HepG2 (cell line): ENCODE measurements around the gene MLLT1. TPM values are rescaled to one million over a fixed set of nuclear protein-coding genes. Genes with fewer than 3 reads are reported as not detected.

Source experiments
- ATAC-seq: fragments of 200-7000 bp; cut with Tn5 transposase; 3 replicates; pipeline ENCODE4 v1.9.1; 2020; ENCODE audit warnings: mild to moderate bottlenecking, moderate library complexity
- BruUV-seq: library from RNA; stranded (reverse); fragments of 400-500 nt; replicated peaks from 2 replicates; lab custom pipeline; 2021; lab: Mats Ljungman, UMichigan
- CTCF ChIA-PET: fragments of 300-600 bp; formaldehyde crosslinking; extraction: SDS; loops from one replicate; lab custom pipeline; 2021; ENCODE audit warnings: low total read pairs, inconsistent platforms, low intra/inter-chr PET ratio; lab: Yijun Ruan, JAX
- POLR2A ChIA-PET: fragments of 350-600 bp; sonication (Branson Sonifier 250); formaldehyde crosslinking; loops from one replicate; lab custom pipeline; 2020; ENCODE audit warnings: antibody characterized with exemption, inconsistent platforms; lab: Yijun Ruan, JAX
- DNase-seq: peaks from one replicate; pipeline ENCODE4 v3.0.0-alpha.2; 2015; ENCODE audit warnings: low spot score
- FAIRE-seq: peaks from 3 replicates; lab custom pipeline; 2011; peaks lifted over from hg19 to GRCh38; lab: Jason Lieb, UNC
- H2AFZ ChIP-seq: one replicate; pipeline ENCODE4 v1.6.1; 2011; ENCODE audit warnings: low read length, inconsistent platforms
- H3K27ac ChIP-seq: fragments of 300-600 bp; 3 replicates; pipeline ENCODE4 v1.8.0; 2011; ENCODE audit warnings: mixed run types, mild to moderate bottlenecking, mixed read lengths, low read length, inconsistent platforms; ENCODE audit not compliant: insufficient read depth; ENCODE audit errors: extremely low read length
- H3K27me3 ChIP-seq, 2 experiments: fragments of 200-600 bp in 1 of 2; 2 replicates in 1 of 2; 3 replicates in 1 of 2; pipeline versions ENCODE4 v1.6.0 to v1.8.0; 2011; ENCODE audit warnings: low read length in 2 of 2, mild to moderate bottlenecking in 2 of 2, moderate library complexity in 2 of 2, inconsistent platforms in 1 of 2; ENCODE audit not compliant: insufficient read depth in 2 of 2, control insufficient read depth in 1 of 2
- H3K36me3 ChIP-seq, 2 experiments: fragments of 200-600 bp in 1 of 2; replicated peaks in 1 of 2; 2 replicates in 1 of 2; 3 replicates in 1 of 2; pipeline versions ENCODE4 v1.5.1 to v1.8.0; 2011; ENCODE audit warnings: low read length in 2 of 2, inconsistent platforms in 1 of 2; ENCODE audit not compliant: insufficient read depth in 2 of 2, control insufficient read depth in 1 of 2
- H3K4me1 ChIP-seq: 2 replicates; pipeline ENCODE4 v1.5.1; 2012; ENCODE audit warnings: low read length, inconsistent platforms; ENCODE audit not compliant: insufficient read depth
- H3K4me2 ChIP-seq: 2 replicates; pipeline ENCODE4 v1.6.0; 2011; ENCODE audit warnings: low read depth, low read length, inconsistent platforms
- H3K4me3 ChIP-seq, 3 experiments: fragments of 200-600 bp in 1 of 3; sonication (generic), shearing (Covaris generic) in 1 of 3; replicated peaks in 1 of 3; 2 replicates each; pipeline ENCODE4 v1.5.1; 2011 to 2016; ENCODE audit warnings: low read length in 3 of 3, inconsistent platforms in 2 of 3, low read depth in 2 of 3, mild to moderate bottlenecking in 2 of 3, control low read depth in 1 of 3, mixed read lengths in 1 of 3; ENCODE audit not compliant: insufficient read depth in 1 of 3
- H3K79me2 ChIP-seq: one replicate; pipeline ENCODE4 v1.6.1; 2011; ENCODE audit warnings: low read length, inconsistent platforms; ENCODE audit not compliant: insufficient read depth
- H3K9ac ChIP-seq: 2 replicates; pipeline ENCODE4 v1.6.0; 2011; ENCODE audit warnings: mild to moderate bottlenecking, low read depth, low read length, inconsistent platforms; ENCODE audit not compliant: insufficient read depth
- H3K9me3 ChIP-seq: 2 replicates; pipeline ENCODE4 v1.5.1; 2012; ENCODE audit warnings: mild to moderate bottlenecking, low read length
- H4K20me1 ChIP-seq: 2 replicates; pipeline ENCODE4 v1.6.0; 2011; ENCODE audit warnings: inconsistent platforms, mild to moderate bottlenecking, low read length, moderate library complexity; ENCODE audit not compliant: insufficient read depth
- ARNT ChIP-seq: fragments of 450-650 bp; IDR thresholded peaks from 2 replicates; pipeline ENCODE4 v1.6.1; 2017
- ATRX ChIP-seq: sonication (generic); formaldehyde crosslinking; IDR thresholded peaks from 2 replicates; pipeline ENCODE4 v1.4.0; 2020; ENCODE audit warnings: missing genetic modification reagents, borderline replicate concordance
- CC2D1A ChIP-seq: sonication (generic); formaldehyde crosslinking; IDR thresholded peaks from 2 replicates; pipeline ENCODE4 v1.8.1; 2023; ENCODE audit warnings: mild to moderate bottlenecking, missing genetic modification reagents
- CHD2 ChIP-seq: IDR thresholded peaks from 2 replicates; pipeline ENCODE4 v1.6.1; 2011; ENCODE audit warnings: low read depth, low read length, improper control_type of control experiment
- FOXM1 ChIP-seq: sonication (generic); formaldehyde crosslinking; IDR thresholded peaks from 2 replicates; pipeline ENCODE4 v1.5.0; 2020; ENCODE audit warnings: missing genetic modification reagents
- GFI1 ChIP-seq: sonication (generic); formaldehyde crosslinking; IDR thresholded peaks from 2 replicates; pipeline ENCODE4 v1.5.0; 2020; ENCODE audit warnings: missing genetic modification reagents, mild to moderate bottlenecking, borderline replicate concordance
- HOXA3 ChIP-seq: sonication (generic); formaldehyde crosslinking; IDR thresholded peaks from 2 replicates; pipeline ENCODE4 v1.5.0; 2020; ENCODE audit warnings: missing genetic modification reagents
- ISX ChIP-seq: sonication (generic); formaldehyde crosslinking; conservative IDR thresholded peaks from 2 replicates; pipeline ENCODE4 v1.5.0; 2020; ENCODE audit warnings: missing genetic modification reagents
- JUNB ChIP-seq: sonication (generic); formaldehyde crosslinking; IDR thresholded peaks from 2 replicates; pipeline ENCODE4 v1.8.0; 2022; ENCODE audit warnings: missing genetic modification reagents, mild to moderate bottlenecking, borderline replicate concordance
- RFX3 ChIP-seq: IDR thresholded peaks from 2 replicates; pipeline ENCODE4 v1.6.1; 2016; ENCODE audit warnings: missing biosample characterization, missing genetic modification reagents
- SCMH1 ChIP-seq: sonication (generic); formaldehyde crosslinking; IDR thresholded peaks from 2 replicates; pipeline ENCODE4 v1.9.0; 2021; ENCODE audit warnings: missing genetic modification reagents, mild to moderate bottlenecking, borderline replicate concordance
- SP140L ChIP-seq: sonication (generic); formaldehyde crosslinking; IDR thresholded peaks from 2 replicates; pipeline ENCODE4 v1.4.0; 2020; ENCODE audit warnings: missing genetic modification reagents, borderline replicate concordance
- THAP8 ChIP-seq: sonication (generic); formaldehyde crosslinking; IDR thresholded peaks from 2 replicates; pipeline ENCODE4 v1.5.1; 2020; ENCODE audit warnings: missing genetic modification reagents, mild to moderate bottlenecking, borderline replicate concordance
- ZNF530 ChIP-seq: sonication (generic); formaldehyde crosslinking; IDR thresholded peaks from 2 replicates; pipeline ENCODE4 v1.5.0; 2020; ENCODE audit warnings: low read depth, mild to moderate bottlenecking, missing genetic modification reagents
- ZNF549 ChIP-seq: sonication (generic); formaldehyde crosslinking; IDR thresholded peaks from 2 replicates; pipeline ENCODE4 v1.5.0; 2020; ENCODE audit warnings: missing genetic modification reagents
- ZNF562 ChIP-seq: sonication (generic); formaldehyde crosslinking; IDR thresholded peaks from 2 replicates; pipeline ENCODE4 v1.8.0; 2022; ENCODE audit warnings: missing genetic modification reagents, borderline replicate concordance
- ZSCAN22 ChIP-seq: sonication (generic); formaldehyde crosslinking; IDR thresholded peaks from 2 replicates; pipeline ENCODE4 v1.4.0; 2020; ENCODE audit warnings: mild to moderate bottlenecking, missing genetic modification reagents
- WGBS: methylation state at CpG from one replicate; pipeline ENCODE4 v1.1.6; 2017; ENCODE audit warnings: low lambda C conversion rate; 5-methylcytosine and 5-hydroxymethylcytosine counted together
- in situ Hi-C: cut with HindIII; loops from 2 replicates; pipeline ENCODE4 v1.10.0; 2017; ENCODE audit warnings: low pct_unique_long_range_greater_than_20kb; ENCODE audit not compliant: extremely low pct_ligation_motif_present
- intact Hi-C: fragments of 100-400 bp; cut with micrococcal nuclease; formaldehyde crosslinking; loops from one replicate; pipeline ENCODE4 v1.10.0; 2022; ENCODE audit not compliant: unreplicated experiment
- polyA plus RNA-seq, 8 experiments: library from polyadenylated mRNA; depleted of rRNA in 3 of 8; stranded (reverse) in 7 of 8; unstranded in 1 of 8; fragments of >200 nt; fragmentation: Illumina TruSeq in 4 of 8; extraction: Trizol in 4 of 8; gene quantifications; 2 replicates each; pipeline versions ENCODE4 v1.2.1 to v1.2.3, GENCODE V29; 2011 to 2016; ENCODE audit warnings: low read depth in 4 of 8, missing spikeins in 1 of 8, mixed read lengths in 1 of 8; ENCODE audit not compliant: insufficient read depth in 1 of 8
- total RNA-seq, 5 experiments: library from RNA; depleted of rRNA; stranded (reverse); fragments of >200 nt; fragmentation: Illumina TruSeq; extraction: Trizol; gene quantifications; 2 replicates each; pipeline ENCODE4 v1.2.3, GENCODE V29; 2016; ENCODE audit warnings: low read depth in 1 of 5
- TF ChIP-seq, protein P1 (sequence below): sonication (generic); formaldehyde crosslinking; IDR thresholded peaks from 2 replicates; pipeline ENCODE4 v1.4.0; 2020; ENCODE audit warnings: mild to moderate bottlenecking, missing genetic modification reagents
- TF ChIP-seq, protein P2 (sequence below), 2 experiments: sonication (generic) in 1 of 2; formaldehyde crosslinking in 1 of 2; IDR thresholded peaks; 2 replicates each; pipeline versions ENCODE4 v1.5.1 to v1.6.1; 2011 to 2020; ENCODE audit warnings: borderline replicate concordance in 1 of 2, low read depth in 1 of 2, low read length in 1 of 2, mild to moderate bottlenecking in 1 of 2, missing genetic modification reagents in 1 of 2, moderate library complexity in 1 of 2
- TF ChIP-seq, protein P3 (sequence below): sonication (generic); formaldehyde crosslinking; IDR thresholded peaks from 2 replicates; pipeline ENCODE4 v1.4.0; 2020; ENCODE audit warnings: missing genetic modification reagents; ENCODE audit errors: not compliant biosample characterization

The MLLT1 gene
- total and polyA plus RNA-seq, 2 of the 13 experiments (the other 11 are each of a cell fraction or from before 2014, with no cell fraction given): 11.7 to 12.2 TPM

DNA sequence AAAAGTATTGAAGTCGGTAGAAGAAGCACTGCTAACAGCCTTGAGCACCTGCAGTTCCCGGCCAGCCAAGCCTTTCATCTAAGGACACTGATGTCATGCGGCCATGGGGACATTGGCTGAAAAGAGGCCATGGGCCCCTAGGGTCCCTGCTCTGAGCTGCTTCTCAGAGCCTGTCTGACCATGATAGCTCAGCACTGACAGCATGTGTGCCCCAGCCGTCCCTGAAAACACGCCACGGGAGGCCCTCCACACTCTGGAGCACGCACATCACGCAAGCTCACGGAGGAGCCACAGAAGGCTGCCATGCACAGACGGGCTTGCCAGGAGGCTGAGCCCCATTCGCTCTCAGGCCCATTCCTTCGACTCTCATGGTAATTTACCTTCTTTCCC is 51.8 kb downstream of the MLLT1 start (continued):
- TF ChIP-seq GFI1 (CRISPR knock-in tag): no peak
- no peak for TF ChIP-seq SCMH1 (CRISPR knock-in tag)
- no peak for TF ChIP-seq FOXM1
- TF ChIP-seq, protein P1, sequence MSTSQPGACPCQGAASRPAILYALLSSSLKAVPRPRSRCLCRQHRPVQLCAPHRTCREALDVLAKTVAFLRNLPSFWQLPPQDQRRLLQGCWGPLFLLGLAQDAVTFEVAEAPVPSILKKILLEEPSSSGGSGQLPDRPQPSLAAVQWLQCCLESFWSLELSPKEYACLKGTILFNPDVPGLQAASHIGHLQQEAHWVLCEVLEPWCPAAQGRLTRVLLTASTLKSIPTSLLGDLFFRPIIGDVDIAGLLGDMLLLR (CRISPR knock-in tag): no peak

GRCh38 chr19:6227156-6227935 is 52.4 kb downstream of the MLLT1 start:
- H3K36me3 ChIP-seq: peaks cover 21 to 47% of the 10 kb centered on the region in 2 experiments; a peak in 4 of 5 replicates
- no peak overlapping the region for H3K27ac ChIP-seq
- H4K20me1 ChIP-seq: 0 out of 2 replicates have a peak, but pooled peaks cover 3% of the 10 kb centered on the region
- H3K9ac ChIP-seq: no peak overlapping the region
- peaks cover 3% of the 10 kb centered on the region for H3K79me2 ChIP-seq
- no peak for DNase-seq
- no peak overlapping the region for H3K4me3 ChIP-seq
- no peak overlapping the region for H3K4me2 ChIP-seq
- H3K4me1 ChIP-seq: peaks cover 13% of the 10 kb centered on the region
- H3K9me3 ChIP-seq: no peaks in the 10 kb centered on the region
- ATAC-seq: no peak
- in situ Hi-C loops (no loop called here), intact Hi-C loops (no loop called here)
- ChIA-PET CTCF (no interaction called here), POLR2A (no interaction called here)
- FAIRE-seq: no peak
- no peak overlapping the region for H2AFZ ChIP-seq
- H3K27me3 ChIP-seq: no peaks in the 10 kb centered on the region
- BruUV-seq: no TSS peak
- WGBS: 97% methylated on average over 27 of the region's 33 CpGs
- TF ChIP-seq CC2D1A (no peak), ZNF530 (CRISPR knock-in tag) (no peak), HOXA3 (no peak), CHD2 (no peak), SP140L (CRISPR knock-in tag) (no peak), JUNB (CRISPR knock-in tag) (no peak), ATRX (CRISPR knock-in tag) (no peak), ZNF549 (CRISPR knock-in tag) (no peak), THAP8 (CRISPR knock-in tag) (no peak), ISX (CRISPR knock-in tag) (no peak), RFX3 (CRISPR knock-in tag) (no peak), ZNF562 (CRISPR knock-in tag) (no peak), ARNT (no peak), ZSCAN22 (CRISPR knock-in tag) (no peak)
- TF ChIP-seq, protein P2, sequence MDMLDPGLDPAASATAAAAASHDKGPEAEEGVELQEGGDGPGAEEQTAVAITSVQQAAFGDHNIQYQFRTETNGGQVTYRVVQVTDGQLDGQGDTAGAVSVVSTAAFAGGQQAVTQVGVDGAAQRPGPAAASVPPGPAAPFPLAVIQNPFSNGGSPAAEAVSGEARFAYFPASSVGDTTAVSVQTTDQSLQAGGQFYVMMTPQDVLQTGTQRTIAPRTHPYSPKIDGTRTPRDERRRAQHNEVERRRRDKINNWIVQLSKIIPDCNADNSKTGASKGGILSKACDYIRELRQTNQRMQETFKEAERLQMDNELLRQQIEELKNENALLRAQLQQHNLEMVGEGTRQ (IDR thresholded peaks at IDR 0.05; ENCODE audit: low read depth, low read length): no peak
- TF ChIP-seq, protein P2 (CRISPR knock-in tag; IDR thresholded peaks at IDR 0.05; ENCODE audit: borderline replicate concordance): no peak
- TF ChIP-seq, protein P3, sequence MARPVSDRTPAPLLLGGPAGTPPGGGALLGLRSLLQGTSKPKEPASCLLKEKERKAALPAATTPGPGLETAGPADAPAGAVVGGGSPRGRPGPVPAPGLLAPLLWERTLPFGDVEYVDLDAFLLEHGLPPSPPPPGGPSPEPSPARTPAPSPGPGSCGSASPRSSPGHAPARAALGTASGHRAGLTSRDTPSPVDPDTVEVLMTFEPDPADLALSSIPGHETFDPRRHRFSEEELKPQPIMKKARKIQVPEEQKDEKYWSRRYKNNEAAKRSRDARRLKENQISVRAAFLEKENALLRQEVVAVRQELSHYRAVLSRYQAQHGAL: no peak
